Measurements from ENCODE around the gene UBE2U.

- TF ChIP-seq CTCF (conservative IDR thresholded peaks at IDR 0.05 in 1 of 2, IDR thresholded peaks at IDR 0.05 in 1 of 2; ENCODE audit: extremely low read depth in 1 of 2, insufficient read depth in 1 of 2, low read depth in 1 of 2, low read length in 2 of 2) (no peak), EZH2 (IDR thresholded peaks at IDR 0.05; ENCODE audit: borderline replicate concordance, low read length) (no peak)
These were observed 24.9 kb downstream of the UBE2U start for GRCh38 chr1:64228167-64228957.

Measured in mammary epithelial cell (primary cell).